Lower leg skin (tissue), 4 donors: ENCODE measurements around the gene CALCA. TPM values are rescaled to one million over a fixed set of nuclear protein-coding genes. Genes with fewer than 3 reads are reported as not detected.

Source experiments
- DNase-seq, 2 donors: peaks; one replicate each; pipeline ENCODE4 v3.0.0-alpha.2; 2019; ENCODE audit warnings: low spot score in 2 of 2
- H3K4me3 ChIP-seq: fragments of 200-600 bp; sonication (generic); 2 replicates; pipeline ENCODE4 v1.5.1; 2017; ENCODE audit warnings: mild to moderate bottlenecking, low read depth; ENCODE audit not compliant: poor library complexity, severe bottlenecking
- CTCF ChIP-seq, 3 donors: fragments of 450-650 bp; IDR thresholded peaks; one replicate each; pipeline ENCODE4 v1.5.1; 2016; ENCODE audit warnings: antibody characterized with exemption in 3 of 3, mild to moderate bottlenecking in 3 of 3, moderate library complexity in 2 of 3
- POLR2A ChIP-seq, 2 donors: fragments of 450-650 bp; IDR thresholded peaks; one replicate each; pipeline ENCODE4 v1.6.1; 2016 to 2017; ENCODE audit warnings: antibody characterized with exemption in 2 of 2, mild to moderate bottlenecking in 1 of 2, moderate library complexity in 1 of 2
- WGBS, 2 donors: methylation state at CpG; one replicate each; pipeline ENCODE4 v1.1.5; 2018; 5-methylcytosine and 5-hydroxymethylcytosine counted together
- intact Hi-C: fragments of 100-400 bp; cut with DNase I; formaldehyde crosslinking; loops from one replicate; pipeline ENCODE4 v1.15.0; 2023; ENCODE audit warnings: low total_unique reads
- total RNA-seq, 4 donors: library from RNA; depleted of rRNA; stranded (reverse); fragments of >200 nt; gene quantifications; one replicate each; pipeline ENCODE4 v1.1.0, GENCODE V29; 2016

The CALCA gene
- total RNA-seq, 4 donors from 2014 or later = not detected

GRCh38 chr11:14981507-14981906 lies 9.4 kb upstream of the CALCA start:
- no peak for TF ChIP-seq CTCF (IDR thresholded peaks at IDR 0.05)
- TF ChIP-seq POLR2A (IDR thresholded peaks at IDR 0.05) = no peak
- DNase-seq = no peak
- intact Hi-C loops = no loop called here
- H3K4me3 ChIP-seq = no peak overlapping the region
- WGBS, 2 donors = 68 to 75% methylated on average over 1 of the region's 1 CpG

GRCh38 chr11:14980854-14981253 lies 8.7 kb upstream of the CALCA start:
- no peak for DNase-seq
- 66 to 82% methylated on average over 3 of the region's 3 CpGs for WGBS, 2 donors
- intact Hi-C loops = no loop called here
- TF ChIP-seq POLR2A (IDR thresholded peaks at IDR 0.05) = no peak
- no peak for TF ChIP-seq CTCF (IDR thresholded peaks at IDR 0.05)
- H3K4me3 ChIP-seq = no peak overlapping the region

DNA sequence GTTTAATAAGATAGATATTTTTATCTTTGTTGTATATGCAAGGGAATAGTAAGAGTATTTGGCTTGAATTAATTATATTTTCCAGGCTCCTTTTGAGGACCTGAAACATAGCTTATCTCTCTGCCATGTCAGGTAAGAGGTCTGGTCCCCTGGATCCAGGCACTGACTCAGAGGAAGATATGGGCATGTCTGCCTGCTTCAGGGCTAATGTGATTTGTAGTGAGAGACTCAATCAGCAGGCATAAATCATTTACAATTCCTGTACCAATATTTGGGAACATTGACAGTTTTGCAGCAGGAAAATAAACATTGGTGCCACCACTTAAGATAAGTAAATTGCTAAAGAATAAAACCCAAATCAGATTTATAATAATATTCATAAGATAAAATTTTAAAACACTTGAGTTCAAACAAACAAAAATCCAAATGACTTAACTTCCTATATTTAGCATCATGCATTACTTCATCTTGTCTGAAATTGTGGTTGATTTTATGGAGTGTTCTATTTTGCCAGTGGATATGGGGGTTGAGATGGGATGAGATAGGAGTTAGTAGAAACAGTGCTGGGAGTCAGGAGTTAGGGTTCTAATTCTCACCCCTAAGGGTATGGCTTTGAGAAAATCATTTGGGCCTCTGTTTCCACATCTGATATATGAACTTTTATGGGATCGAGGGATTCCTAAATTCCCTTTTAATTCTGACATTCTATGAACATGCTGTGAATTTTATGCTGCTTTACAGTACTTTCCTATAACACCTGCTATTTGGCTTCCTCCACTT lies 5.1 kb upstream of the CALCA start:
- intact Hi-C loops = no loop called here
- WGBS, 2 donors = 82 to 94% methylated on average over 1 of the region's 1 CpG

GRCh38 chr11:14975252-14975587 lies 3.1 kb upstream of the CALCA start:
- 3 to 8% methylated on average over 12 of the region's 12 CpGs for WGBS, 2 donors
- intact Hi-C loops = no loop called here
- H3K4me3 ChIP-seq = no peak overlapping the region
- DNase-seq = no peak
- TF ChIP-seq CTCF (IDR thresholded peaks at IDR 0.05) = no peak

More for the DNA sequence above, 5.1 kb upstream of the CALCA start:
- H3K4me3 ChIP-seq = no peak overlapping the region
- TF ChIP-seq POLR2A (IDR thresholded peaks at IDR 0.05) (no peak), CTCF (IDR thresholded peaks at IDR 0.05) (no peak)
- no peak for DNase-seq

DNA sequence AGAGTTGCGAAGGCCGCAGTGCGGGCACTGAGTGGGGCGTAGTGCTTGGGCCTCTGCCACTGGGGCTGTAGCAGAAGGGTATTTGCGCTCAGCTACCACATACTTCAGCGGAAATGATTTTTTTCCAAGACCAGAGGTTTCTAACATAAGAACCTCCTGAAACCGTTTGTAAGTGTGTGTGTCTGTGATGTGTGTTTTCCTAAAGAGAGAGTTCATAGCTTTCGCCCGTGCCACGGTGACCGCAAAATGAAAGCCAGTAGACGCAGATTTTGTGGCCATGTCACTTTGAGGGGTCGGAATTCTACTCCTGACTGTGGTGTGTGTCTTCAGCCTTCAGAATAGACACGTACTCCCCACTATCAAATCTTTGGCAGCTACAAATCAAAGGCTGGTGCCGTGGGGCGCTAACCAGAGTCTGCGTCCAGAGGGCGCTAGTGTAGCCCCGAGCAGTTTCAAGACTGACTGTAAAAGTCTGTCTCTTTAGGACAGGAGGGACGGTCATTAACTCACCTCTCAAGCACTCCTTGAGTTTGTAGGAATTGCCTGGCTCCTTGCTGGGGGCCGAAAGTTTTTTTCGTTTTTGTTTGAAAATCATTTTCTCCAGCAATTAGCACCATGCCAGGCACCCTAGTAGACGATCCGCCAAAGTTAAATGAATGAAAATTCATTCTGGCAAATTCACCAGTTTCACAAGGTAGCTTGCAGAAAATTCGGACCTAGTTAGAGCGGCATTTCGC lies 2.5 kb upstream of the CALCA start:
- intact Hi-C loops = no loop called here
- DNase-seq = peak in 1 of 2 donors; percentile 87
- H3K4me3 ChIP-seq = no peak overlapping the region
- no peak for TF ChIP-seq CTCF (IDR thresholded peaks at IDR 0.05)
- no peak for TF ChIP-seq POLR2A (IDR thresholded peaks at IDR 0.05)
- 3 to 5% methylated on average over 27 of the region's 27 CpGs for WGBS, 2 donors
